Fibroblast of skin of right biceps (primary cell): ENCODE results near the gene NKAIN4.
A peak's percentile ranks its signal among the peaks of the same experiment; 100 is the strongest.

ENCODE experiments used
- DNase-seq: peaks from one replicate; pipeline ENCODE4 v3.0.0-alpha.2; 2013

The NKAIN4 gene

GRCh38 chr20:63217706-63218105, 36.6 kb downstream of the NKAIN4 start:
- DNase-seq = no peak

- no peak for DNase-seq
Observed at GRCh38 chr20:63216849-63217471, 37.3 kb downstream of the NKAIN4 start.

- DNase-seq = peak; percentile 93
Observed at GRCh38 chr20:63216041-63216848, 38.0 kb downstream of the NKAIN4 start, which contains the start of gene YTHDF1. Gene YTHDF1 (minus strand): TSS chr20:63216131. CDS start chr20:63215892, 239 bp downstream.

- DNase-seq = peak; percentile 38
Observed at GRCh38 chr20:63215101-63216040, 38.9 kb downstream of the NKAIN4 start.

GRCh38 chr20:63214514-63214913, 39.7 kb downstream of the NKAIN4 start:
- no peak for DNase-seq

GRCh38 chr20:63212792-63213191, 41.5 kb downstream of the NKAIN4 start:
- no peak for DNase-seq

- DNase-seq = no peak
Observed at GRCh38 chr20:63212393-63212730, 41.9 kb downstream of the NKAIN4 start.

- DNase-seq = no peak
Observed at GRCh38 chr20:63210011-63210605, 44.2 kb downstream of the NKAIN4 start.

- DNase-seq = no peak
Observed at GRCh38 chr20:63208346-63208909, 45.8 kb downstream of the NKAIN4 start.

GRCh38 chr20:63206878-63207277, 47.4 kb downstream of the NKAIN4 start:
- DNase-seq = no peak

GRCh38 chr20:63205896-63206295, 48.4 kb downstream of the NKAIN4 start:
- DNase-seq = no peak

- no peak for DNase-seq
Observed at GRCh38 chr20:63204362-63204761, 49.9 kb downstream of the NKAIN4 start.

GRCh38 chr20:63202811-63203526, 51.3 kb downstream of the NKAIN4 start:
- DNase-seq = no peak

GRCh38 chr20:63202021-63202420, 52.2 kb downstream of the NKAIN4 start:
- no peak for DNase-seq

- DNase-seq = no peak
Observed at GRCh38 chr20:63198606-63199005, 55.7 kb downstream of the NKAIN4 start.

GRCh38 chr20:63196768-63197470, 57.3 kb downstream of the NKAIN4 start:
- no peak for DNase-seq

GRCh38 chr20:63194797-63195173, 59.5 kb downstream of the NKAIN4 start:
- DNase-seq = no peak

- DNase-seq = no peak
Observed at GRCh38 chr20:63194007-63194796, 60.1 kb downstream of the NKAIN4 start.

GRCh38 chr20:63192721-63193120, 61.5 kb downstream of the NKAIN4 start:
- DNase-seq = no peak

GRCh38 chr20:63191400-63191799, 62.9 kb downstream of the NKAIN4 start:
- no peak for DNase-seq
